Neuronal stem cell (in vitro differentiated cells): ENCODE measurements around the gene HYKK. TPM values are rescaled to one million over a fixed set of nuclear protein-coding genes. Genes with fewer than 3 reads are reported as not detected.

ENCODE experiments used
- DNase-seq: peaks from one replicate; pipeline ENCODE4 v3.0.0-alpha.2; 2013; ENCODE audit warnings: low spot score
- H2AFZ ChIP-seq: one replicate; pipeline ENCODE4 v1.6.1; 2013; ENCODE audit warnings: mild to moderate bottlenecking, low read length, inconsistent platforms
- H2AK5ac ChIP-seq: 2 replicates; pipeline ENCODE4 v1.6.1; 2013; ENCODE audit warnings: low read depth, mild to moderate bottlenecking, inconsistent platforms, low read length, moderate library complexity, mixed read lengths
- H2BK120ac ChIP-seq: 2 replicates; pipeline ENCODE4 v1.6.1; 2013; ENCODE audit warnings: low read depth, mild to moderate bottlenecking, inconsistent platforms, low read length, moderate library complexity, mixed read lengths
- H2BK12ac ChIP-seq: one replicate; pipeline ENCODE4 v1.6.1; 2013; ENCODE audit warnings: low read length, inconsistent platforms
- H2BK15ac ChIP-seq: 2 replicates; pipeline ENCODE4 v1.6.1; 2013; ENCODE audit warnings: mild to moderate bottlenecking, low read length, inconsistent platforms, mixed read lengths
- H2BK5ac ChIP-seq: one replicate; pipeline ENCODE4 v1.6.1; 2013; ENCODE audit warnings: inconsistent platforms, mild to moderate bottlenecking, low read length, moderate library complexity
- H3K14ac ChIP-seq: one replicate; pipeline ENCODE4 v1.6.1; 2013; ENCODE audit warnings: low read length, inconsistent platforms
- H3K18ac ChIP-seq: 2 replicates; pipeline ENCODE4 v1.6.1; 2013; ENCODE audit warnings: low read length, inconsistent platforms
- H3K23ac ChIP-seq: 2 replicates; pipeline ENCODE4 v1.6.1; 2013; ENCODE audit warnings: low read depth, mild to moderate bottlenecking, mixed read lengths, low read length, inconsistent platforms; ENCODE audit not compliant: poor library complexity
- H3K27ac ChIP-seq: replicated peaks from 3 replicates; pipeline ENCODE4 v1.5.1; 2013; ENCODE audit warnings: low read length, inconsistent platforms
- H3K27me3 ChIP-seq, 3 experiments: 2 replicates each; pipeline ENCODE4 v1.6.1; 2013; ENCODE audit warnings: low read length in 3 of 3, mild to moderate bottlenecking in 2 of 3, inconsistent platforms in 1 of 3, low read depth in 1 of 3, mixed read lengths in 1 of 3, moderate library complexity in 1 of 3; ENCODE audit not compliant: control insufficient read depth in 3 of 3, insufficient read depth in 3 of 3
- H3K36me3 ChIP-seq, 2 donors: replicated peaks in 1 of 2; 2 replicates each; pipeline ENCODE4 v1.6.1; 2013; ENCODE audit warnings: low read length in 2 of 2; ENCODE audit not compliant: control insufficient read depth in 2 of 2, insufficient read depth in 2 of 2
- H3K4ac ChIP-seq: 2 replicates; pipeline ENCODE4 v1.6.1; 2013; ENCODE audit warnings: inconsistent platforms, mild to moderate bottlenecking, low read length, moderate library complexity
- H3K4me1 ChIP-seq, 2 donors: 1 replicate in 1 of 2; 2 replicates in 1 of 2; pipeline ENCODE4 v1.6.1; 2013; ENCODE audit warnings: low read length in 2 of 2, low read depth in 1 of 2; ENCODE audit not compliant: control insufficient read depth in 2 of 2, insufficient read depth in 1 of 2
- H3K4me2 ChIP-seq: one replicate; pipeline ENCODE4 v1.6.1; 2013; ENCODE audit warnings: mild to moderate bottlenecking, low read length, inconsistent platforms; ENCODE audit not compliant: insufficient read depth, poor library complexity, severe bottlenecking
- H3K4me3 ChIP-seq, 2 donors: 2 replicates each; pipeline ENCODE4 v1.5.1; 2013; ENCODE audit warnings: low read length in 2 of 2, mild to moderate bottlenecking in 2 of 2, inconsistent platforms in 1 of 2, moderate library complexity in 1 of 2
- H3K79me1 ChIP-seq: one replicate; pipeline ENCODE4 v1.6.1; 2013; ENCODE audit warnings: low read depth, mild to moderate bottlenecking, inconsistent platforms, low read length, moderate library complexity
- H3K9ac ChIP-seq: one replicate; pipeline ENCODE4 v1.6.1; 2013; ENCODE audit warnings: mild to moderate bottlenecking, low read depth, low read length, inconsistent platforms; ENCODE audit not compliant: poor library complexity
- H3K9me3 ChIP-seq, 2 donors: replicated peaks in 1 of 2; 2 replicates each; pipeline versions ENCODE3 to v1.6.1; 2013; ENCODE audit warnings: low read length in 2 of 2, mild to moderate bottlenecking in 2 of 2, inconsistent platforms in 1 of 2, low read depth in 1 of 2, mixed read lengths in 1 of 2, moderate library complexity in 1 of 2; ENCODE audit not compliant: control insufficient read depth in 2 of 2, insufficient read depth in 1 of 2
- H4K8ac ChIP-seq: one replicate; pipeline ENCODE4 v1.6.1; 2013; ENCODE audit warnings: low read depth, mild to moderate bottlenecking, inconsistent platforms, low read length, moderate library complexity
- H4K91ac ChIP-seq: one replicate; pipeline ENCODE4 v1.6.1; 2013; ENCODE audit warnings: low read length, low read depth, mild to moderate bottlenecking, inconsistent platforms; ENCODE audit not compliant: poor library complexity
- WGBS, 2 donors: extraction: QIAGEN DNeasy Blood & Tissue Kit; methylation state at CpG; one replicate each; pipeline ENCODE4 v1.1.7; 2013; ENCODE audit warnings: missing lambda C conversion rate in 2 of 2, mixed read lengths in 1 of 2; ENCODE audit not compliant: insufficient read length in 2 of 2, insufficient replicate concordance in 1 of 2; ENCODE audit errors: extremely low coverage in 2 of 2; 5-methylcytosine and 5-hydroxymethylcytosine counted together
- polyA plus RNA-seq, 2 experiments: library from polyadenylated mRNA; stranded (reverse); fragments of 200-250 nt; gene quantifications; one replicate each; pipeline ENCODE4 v1.2.3, GENCODE V29; 2013

HYKK gene
- 1.3 TPM for polyA plus RNA-seq (2013, experiment 1 of 2)
- 1.4 TPM for polyA plus RNA-seq (2013, experiment 2 of 2)

GRCh38 chr15:78506971-78507830, at the start of gene HYKK:
Gene HYKK, plus strand, starts transcription at chr15:78507577. Its CDS starts 5,512 bp downstream, at chr15:78513089.
- Histone ChIP-seq H3K36me3 (no peaks in the 10 kb centered on the region), H3K23ac (peak within 1 kb of the TSS; percentile 89), H3K18ac (peak within 1 kb of the TSS; percentile 95), H3K79me1 (no peaks in the 10 kb centered on the region), H4K91ac (no peak within 1 kb of the TSS), H3K27me3 (peaks cover 0 to 29% (median 15%) of the 10 kb centered on the region in 3 experiments), H2BK12ac (peak within 1 kb of the TSS; percentile 82), H3K4ac (no peak within 1 kb of the TSS), H3K14ac (peak within 1 kb of the TSS; percentile 71), H3K9me3 (peaks cover 0 to 3% of the 10 kb centered on the region in 2 donors), H3K4me1 (peaks cover 2 to 3% of the 10 kb centered on the region in 2 donors), H2BK120ac (no peak within 1 kb of the TSS), H4K8ac (no peak within 1 kb of the TSS), H2BK5ac (peak within 1 kb of the TSS; percentile 69), H2AFZ (peak within 1 kb of the TSS; percentile 99), H3K9ac (peak within 1 kb of the TSS; percentile 87), H3K27ac (peak within 1 kb of the TSS; percentile 5), H3K4me3 (peak within 1 kb of the TSS; percentile 71 to 92), H3K4me2 (peak within 1 kb of the TSS; percentile 95), H2AK5ac (no peak within 1 kb of the TSS), H2BK15ac (no peak within 1 kb of the TSS)
- WGBS, 2 donors: no CpG with 5 or more reads among the region's 63 CpGs
- DNase-seq: peak; percentile 92

DNA sequence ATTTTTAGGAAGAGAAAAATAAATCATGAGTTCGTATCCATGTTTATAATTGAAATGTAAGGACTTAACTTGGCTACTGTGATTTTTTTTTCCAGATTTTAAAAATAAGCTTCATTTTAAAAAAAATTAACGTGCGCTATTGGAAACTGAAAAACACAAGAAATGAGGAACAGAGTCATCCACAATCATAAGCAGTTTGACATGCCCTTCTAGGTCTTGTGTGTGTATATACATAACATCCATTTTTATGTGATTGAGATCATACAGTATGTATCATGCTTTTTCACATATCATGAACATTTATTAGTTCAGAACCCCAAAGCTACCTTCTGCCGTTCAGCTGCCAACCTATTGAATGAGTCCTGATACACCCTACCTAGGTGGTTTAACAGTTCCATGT, 46.6 kb upstream of the HYKK start:
- Histone ChIP-seq H2BK5ac (no peak overlapping the region), H3K9ac (no peak overlapping the region), H3K79me1 (no peaks in the 10 kb centered on the region), H2BK15ac (no peak overlapping the region), H3K23ac (no peak overlapping the region), H3K4ac (no peak overlapping the region), H3K36me3 (peaks cover 2 to 70% of the 10 kb centered on the region in 2 donors), H4K8ac (no peak overlapping the region), H2AK5ac (no peak overlapping the region), H3K27ac (no peak overlapping the region), H3K9me3 (no peaks in the 10 kb centered on the region), H2BK12ac (no peak overlapping the region), H3K27me3 (no peaks in the 10 kb centered on the region), H2AFZ (no peak overlapping the region), H3K14ac (no peak overlapping the region), H3K4me3 (no peak overlapping the region), H3K18ac (no peak overlapping the region), H3K4me2 (no peak overlapping the region), H3K4me1 (no peaks in the 10 kb centered on the region), H4K91ac (no peak overlapping the region), H2BK120ac (no peak overlapping the region)
- DNase-seq: no peak
- WGBS, 2 donors: no CpG with 5 or more reads among the region's 4 CpGs

DNA sequence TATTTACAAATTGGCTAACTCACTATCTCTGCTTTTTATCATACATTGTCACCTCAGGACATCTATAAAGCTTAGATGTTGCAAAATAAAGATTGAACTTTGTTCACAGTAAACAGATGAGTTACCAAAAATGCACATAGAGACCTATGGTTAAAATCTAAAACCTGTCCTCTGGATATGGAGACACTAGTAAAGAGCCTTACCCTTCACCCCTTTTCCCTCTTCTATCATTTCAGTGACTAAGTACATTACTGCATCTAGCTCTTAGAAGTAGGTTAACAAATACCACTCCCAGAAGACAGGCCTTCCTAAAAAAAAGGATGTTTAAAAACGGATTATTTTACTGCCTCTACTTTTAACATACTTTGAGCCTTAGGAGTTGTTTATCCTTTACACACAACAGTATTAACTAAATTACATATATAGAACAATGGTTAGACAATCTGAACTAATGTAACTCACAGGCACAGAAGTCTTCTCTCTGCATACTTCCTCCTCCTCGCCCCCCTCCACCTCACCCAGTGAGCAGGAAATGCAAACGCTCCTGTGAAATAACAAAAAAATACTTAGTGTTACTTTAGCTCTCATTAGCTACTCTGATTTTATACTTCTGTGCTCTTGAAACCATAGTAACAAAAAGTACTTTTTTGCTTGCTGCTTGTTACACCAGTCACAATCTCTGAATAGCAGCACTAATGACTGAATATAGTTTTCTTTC, 46.0 kb upstream of the HYKK start:
- Histone ChIP-seq H2BK12ac (no peak overlapping the region), H3K27ac (no peak overlapping the region), H2AK5ac (no peak overlapping the region), H2BK120ac (no peak overlapping the region), H2BK15ac (no peak overlapping the region), H4K91ac (no peak overlapping the region), H3K27me3 (no peaks in the 10 kb centered on the region), H2BK5ac (no peak overlapping the region), H3K4me3 (no peak overlapping the region), H3K4ac (no peak overlapping the region), H3K23ac (no peak overlapping the region), H3K18ac (no peak overlapping the region), H3K9ac (no peak overlapping the region), H3K14ac (no peak overlapping the region), H4K8ac (no peak overlapping the region), H3K4me1 (no peaks in the 10 kb centered on the region), H3K36me3 (peaks cover 5 to 76% of the 10 kb centered on the region in 2 donors), H3K79me1 (no peaks in the 10 kb centered on the region), H3K4me2 (no peak overlapping the region), H2AFZ (no peak overlapping the region), H3K9me3 (no peaks in the 10 kb centered on the region)
- no CpG with 5 or more reads among the region's 3 CpGs for WGBS, 2 donors
- DNase-seq: no peak

GRCh38 chr15:78469031-78469430, 38.3 kb upstream of the HYKK start:
- no peaks in the 10 kb centered on the region for H3K4me1 ChIP-seq
- H2AFZ ChIP-seq: no peak overlapping the region
- H3K9ac ChIP-seq: no peak overlapping the region
- no CpG with 5 or more reads among the region's 1 CpG for WGBS, 2 donors
- no peak overlapping the region for H2BK12ac ChIP-seq
- peaks cover 0 to 1% (median 0%) of the 10 kb centered on the region in 3 experiments for H3K27me3 ChIP-seq
- no peak overlapping the region for H3K23ac ChIP-seq
- H2BK15ac ChIP-seq: no peak overlapping the region
- no peak overlapping the region for H4K8ac ChIP-seq
- H3K36me3 ChIP-seq: peaks cover 19 to 100% of the 10 kb centered on the region in 2 donors
- H2BK120ac ChIP-seq: no peak overlapping the region
- H4K91ac ChIP-seq: no peak overlapping the region
- H3K14ac ChIP-seq: no peak overlapping the region
- no peaks in the 10 kb centered on the region for H3K9me3 ChIP-seq
- H3K4me2 ChIP-seq: no peak overlapping the region
- no peak overlapping the region for H3K4ac ChIP-seq
- DNase-seq: no peak
- H3K4me3 ChIP-seq: no peak overlapping the region
- no peak overlapping the region for H3K18ac ChIP-seq
- H2BK5ac ChIP-seq: no peak overlapping the region
- H2AK5ac ChIP-seq: no peak overlapping the region
- no peak overlapping the region for H3K27ac ChIP-seq
- H3K79me1 ChIP-seq: no peaks in the 10 kb centered on the region
